Right atrium auricular region (tissue), 2 donors: ENCODE data around the gene ARHGAP31. TPM values are rescaled to one million over a fixed set of nuclear protein-coding genes. Genes with fewer than 3 reads are reported as not detected.

Experiments
- DNase-seq: peaks from one replicate; pipeline ENCODE4 v3.0.0-alpha.2; 2019; ENCODE audit warnings: low spot score
- H3K27ac ChIP-seq, 2 donors: fragments of 200-600 bp; sonication (generic); 1 replicate in 1 of 2; 2 replicates in 1 of 2; pipeline ENCODE4 v1.5.1; 2016 to 2019
- H3K27me3 ChIP-seq, 2 donors: fragments of 200-600 bp; sonication (generic); one replicate each; pipeline versions ENCODE4 v1.5.1 to v1.6.0; 2017 to 2019
- H3K36me3 ChIP-seq: fragments of 200-600 bp; sonication (generic); one replicate; pipeline ENCODE4 v1.5.1; 2016
- H3K4me1 ChIP-seq, 2 donors: fragments of 200-600 bp; sonication (generic); one replicate each; pipeline versions ENCODE4 v1.5.1 to v1.6.0; 2017 to 2019
- H3K4me3 ChIP-seq, 2 donors: fragments of 200-600 bp; sonication (generic); 1 replicate in 1 of 2; 2 replicates in 1 of 2; pipeline ENCODE4 v1.5.1; 2017 to 2019; ENCODE audit warnings: mild to moderate bottlenecking in 1 of 2, moderate library complexity in 1 of 2
- H3K9me3 ChIP-seq, 2 donors: fragments of 200-600 bp; sonication (generic); one replicate each; pipeline ENCODE4 v1.5.1; 2019
- total RNA-seq, 2 donors: library from RNA; depleted of rRNA; stranded (reverse); fragments of >200 nt; gene quantifications; one replicate each; pipeline ENCODE4 v1.1.0, GENCODE V29; 2016
- TF ChIP-seq, protein P1 (sequence below), 2 donors: fragments of 200-600 bp; sonication (generic); IDR thresholded peaks; one replicate each; pipeline ENCODE4 v1.5.1; 2019; ENCODE audit warnings: antibody characterized with exemption in 2 of 2

Gene ARHGAP31, protein sequence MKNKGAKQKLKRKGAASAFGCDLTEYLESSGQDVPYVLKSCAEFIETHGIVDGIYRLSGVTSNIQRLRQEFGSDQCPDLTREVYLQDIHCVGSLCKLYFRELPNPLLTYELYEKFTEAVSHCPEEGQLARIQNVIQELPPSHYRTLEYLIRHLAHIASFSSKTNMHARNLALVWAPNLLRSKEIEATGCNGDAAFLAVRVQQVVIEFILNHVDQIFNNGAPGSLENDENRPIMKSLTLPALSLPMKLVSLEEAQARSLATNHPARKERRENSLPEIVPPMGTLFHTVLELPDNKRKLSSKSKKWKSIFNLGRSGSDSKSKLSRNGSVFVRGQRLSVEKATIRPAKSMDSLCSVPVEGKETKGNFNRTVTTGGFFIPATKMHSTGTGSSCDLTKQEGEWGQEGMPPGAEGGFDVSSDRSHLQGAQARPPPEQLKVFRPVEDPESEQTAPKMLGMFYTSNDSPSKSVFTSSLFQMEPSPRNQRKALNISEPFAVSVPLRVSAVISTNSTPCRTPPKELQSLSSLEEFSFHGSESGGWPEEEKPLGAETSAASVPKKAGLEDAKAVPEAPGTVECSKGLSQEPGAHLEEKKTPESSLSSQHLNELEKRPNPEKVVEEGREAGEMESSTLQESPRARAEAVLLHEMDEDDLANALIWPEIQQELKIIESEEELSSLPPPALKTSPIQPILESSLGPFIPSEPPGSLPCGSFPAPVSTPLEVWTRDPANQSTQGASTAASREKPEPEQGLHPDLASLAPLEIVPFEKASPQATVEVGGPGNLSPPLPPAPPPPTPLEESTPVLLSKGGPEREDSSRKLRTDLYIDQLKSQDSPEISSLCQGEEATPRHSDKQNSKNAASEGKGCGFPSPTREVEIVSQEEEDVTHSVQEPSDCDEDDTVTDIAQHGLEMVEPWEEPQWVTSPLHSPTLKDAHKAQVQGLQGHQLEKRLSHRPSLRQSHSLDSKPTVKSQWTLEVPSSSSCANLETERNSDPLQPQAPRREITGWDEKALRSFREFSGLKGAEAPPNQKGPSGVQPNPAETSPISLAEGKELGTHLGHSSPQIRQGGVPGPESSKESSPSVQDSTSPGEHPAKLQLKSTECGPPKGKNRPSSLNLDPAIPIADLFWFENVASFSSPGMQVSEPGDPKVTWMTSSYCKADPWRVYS (N-terminal part only)
- 10 to 100 TPM; 29.9 to 33.1 TPM for total RNA-seq

DNA sequence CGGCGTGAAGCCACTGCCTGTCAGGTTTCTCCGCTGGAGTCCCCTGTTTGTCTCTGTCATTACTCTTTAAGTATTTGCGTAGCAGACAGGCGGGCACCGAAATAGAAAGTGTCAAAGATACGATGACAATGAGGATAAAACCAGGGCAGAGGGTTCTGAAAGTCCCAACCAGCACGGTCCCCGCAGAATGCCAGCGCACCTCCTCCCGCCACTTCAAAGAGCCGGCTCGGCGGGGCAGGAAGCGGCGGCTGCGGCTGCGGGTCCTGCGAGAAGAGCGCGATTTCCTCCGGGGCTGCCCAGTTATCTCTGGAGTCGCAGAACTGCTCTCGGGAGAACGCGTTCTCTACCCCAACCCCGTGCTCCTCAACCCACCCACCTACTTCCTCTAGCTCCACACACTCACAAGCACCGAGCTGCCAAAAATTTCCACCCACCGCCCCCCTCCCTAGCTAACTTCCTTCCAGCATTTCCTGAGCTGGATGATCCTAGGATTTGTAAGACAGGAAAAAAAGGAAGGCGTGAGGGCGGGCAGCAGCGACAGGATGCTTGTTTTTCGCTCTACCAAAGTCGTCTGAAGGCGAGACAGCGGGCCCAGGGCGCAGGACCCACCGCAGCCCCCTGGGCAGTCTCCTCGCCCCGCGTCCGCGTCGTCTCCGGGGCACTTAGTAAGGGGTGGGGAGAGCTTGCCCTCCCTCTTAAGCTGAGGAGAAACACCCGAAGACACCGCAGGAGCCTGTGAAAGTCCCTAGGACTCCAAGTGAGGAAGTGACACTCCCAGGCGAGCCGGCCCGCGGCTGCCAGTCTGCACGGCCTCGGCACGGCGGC is at the start of gene ARHGAP31:
Gene ARHGAP31, plus strand, starts transcription at position 513 of the 825 bp plus-strand sequence. CDS start 522 bp downstream, outside the sequence.
- Histone ChIP-seq H3K4me1 (peaks cover 0 to 50% of the 10 kb centered on the region in 2 donors), H3K4me3 (peak within 1 kb of the TSS; percentile 81 to 89), H3K27ac (peak within 1 kb of the TSS; percentile 97 to 99), H3K9me3 (no peaks in the 10 kb centered on the region), H3K36me3 (no peaks in the 10 kb centered on the region), H3K27me3 (no peaks in the 10 kb centered on the region)
- peak; percentile 85 for DNase-seq
- TF ChIP-seq, protein P1, sequence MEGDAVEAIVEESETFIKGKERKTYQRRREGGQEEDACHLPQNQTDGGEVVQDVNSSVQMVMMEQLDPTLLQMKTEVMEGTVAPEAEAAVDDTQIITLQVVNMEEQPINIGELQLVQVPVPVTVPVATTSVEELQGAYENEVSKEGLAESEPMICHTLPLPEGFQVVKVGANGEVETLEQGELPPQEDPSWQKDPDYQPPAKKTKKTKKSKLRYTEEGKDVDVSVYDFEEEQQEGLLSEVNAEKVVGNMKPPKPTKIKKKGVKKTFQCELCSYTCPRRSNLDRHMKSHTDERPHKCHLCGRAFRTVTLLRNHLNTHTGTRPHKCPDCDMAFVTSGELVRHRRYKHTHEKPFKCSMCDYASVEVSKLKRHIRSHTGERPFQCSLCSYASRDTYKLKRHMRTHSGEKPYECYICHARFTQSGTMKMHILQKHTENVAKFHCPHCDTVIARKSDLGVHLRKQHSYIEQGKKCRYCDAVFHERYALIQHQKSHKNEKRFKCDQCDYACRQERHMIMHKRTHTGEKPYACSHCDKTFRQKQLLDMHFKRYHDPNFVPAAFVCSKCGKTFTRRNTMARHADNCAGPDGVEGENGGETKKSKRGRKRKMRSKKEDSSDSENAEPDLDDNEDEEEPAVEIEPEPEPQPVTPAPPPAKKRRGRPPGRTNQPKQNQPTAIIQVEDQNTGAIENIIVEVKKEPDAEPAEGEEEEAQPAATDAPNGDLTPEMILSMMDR (IDR thresholded peaks at IDR 0.05): no peak

DNA sequence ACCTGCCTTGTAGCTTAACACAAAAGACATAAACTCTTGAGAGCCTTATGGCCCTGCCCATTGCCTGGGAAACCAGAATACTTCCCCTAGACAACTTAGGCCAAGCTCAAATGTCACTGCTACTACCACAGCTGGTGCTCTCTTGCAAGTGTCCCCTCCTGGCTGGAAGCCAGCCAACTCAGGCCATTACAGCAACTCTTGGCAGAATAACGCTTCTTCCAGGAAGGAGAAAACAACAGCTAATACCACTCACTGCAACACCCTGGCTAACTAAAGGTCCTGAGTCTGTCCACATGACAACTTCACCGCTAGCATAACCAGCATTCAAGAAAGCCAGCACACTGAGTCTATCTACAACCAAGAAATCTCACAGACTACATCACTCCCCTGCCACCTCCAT is 48.4 kb upstream of the ARHGAP31 start:
- peaks cover 0 to 12% of the 10 kb centered on the region in 2 donors for H3K9me3 ChIP-seq
- peaks cover 3 to 21% of the 10 kb centered on the region in 2 donors for H3K4me1 ChIP-seq
- no peaks in the 10 kb centered on the region for H3K36me3 ChIP-seq
- no peak for DNase-seq
- H3K27me3 ChIP-seq: no peaks in the 10 kb centered on the region
- TF ChIP-seq, protein P1 (IDR thresholded peaks at IDR 0.05): no peak
- H3K27ac ChIP-seq: no peak overlapping the region
- no peak overlapping the region for H3K4me3 ChIP-seq

DNA sequence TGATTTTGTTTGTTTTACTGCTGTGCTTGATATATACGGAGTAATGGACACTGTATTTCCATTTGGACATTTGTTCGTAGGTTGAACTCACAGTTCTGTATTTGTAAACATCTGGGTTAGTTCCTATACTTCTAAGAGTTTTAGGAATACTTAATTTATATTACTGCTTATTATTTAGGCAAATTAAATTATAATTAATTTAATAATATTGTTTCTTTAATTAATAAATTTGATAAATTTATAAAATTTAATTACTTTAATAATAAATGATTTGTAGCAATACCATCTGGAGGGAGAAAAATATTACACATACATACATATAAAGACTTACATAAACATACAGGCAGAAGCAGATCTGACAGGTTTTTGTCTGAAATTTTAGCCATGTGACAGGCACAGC is 39.0 kb upstream of the ARHGAP31 start:
- TF ChIP-seq, protein P1 (IDR thresholded peaks at IDR 0.05): no peak
- Histone ChIP-seq H3K27ac (no peak overlapping the region), H3K4me1 (peaks cover 0 to 10% of the 10 kb centered on the region in 2 donors), H3K4me3 (no peak overlapping the region), H3K36me3 (no peaks in the 10 kb centered on the region), H3K27me3 (no peaks in the 10 kb centered on the region), H3K9me3 (no peaks in the 10 kb centered on the region)
- no peak for DNase-seq

DNA sequence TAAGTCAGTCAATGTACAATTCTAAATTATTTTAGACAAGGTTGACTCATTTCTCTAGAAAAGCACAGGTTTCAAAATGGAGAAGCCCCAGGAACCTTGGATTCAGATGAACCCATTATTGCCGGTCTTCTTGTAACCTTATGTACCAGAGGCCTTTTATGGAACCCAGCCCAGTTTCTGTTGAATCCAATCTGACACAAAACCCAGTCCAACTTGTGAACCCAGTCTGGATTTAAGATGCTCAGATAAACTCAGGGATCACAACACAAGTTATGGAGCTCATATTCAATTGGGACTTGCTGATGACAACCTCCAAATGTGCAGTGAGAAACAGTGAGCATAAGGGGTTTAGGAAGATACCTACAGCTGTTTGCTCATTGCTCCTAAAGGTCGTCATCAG is 37.1 kb upstream of the ARHGAP31 start:
- Histone ChIP-seq H3K27me3 (no peaks in the 10 kb centered on the region), H3K36me3 (no peaks in the 10 kb centered on the region), H3K27ac (peak overlapping the region in 1 of 2 donors; percentile 53), H3K4me1 (peaks cover 0 to 10% of the 10 kb centered on the region in 2 donors), H3K9me3 (no peaks in the 10 kb centered on the region), H3K4me3 (no peak overlapping the region)
- TF ChIP-seq, protein P1 (IDR thresholded peaks at IDR 0.05): no peak
- DNase-seq: no peak
